WTC11 (cell line): Measurements from ENCODE around the gene ELF3. TPM values are rescaled to one million over a fixed set of nuclear protein-coding genes. Genes with fewer than 3 reads are reported as not detected.

Experiments
- ATAC-seq: fragments of 200-7000 bp; cut with Tn5 transposase; 2 replicates; pipeline ENCODE4 v1.10.0; 2021; ENCODE audit warnings: mild to moderate bottlenecking, moderate library complexity
- CTCF ChIA-PET: fragments of 300-600 bp; sonication (Branson Sonifier 250); formaldehyde crosslinking; loops from one replicate; lab custom pipeline; 2021; ENCODE audit warnings: antibody characterized with exemption; lab: Charles Lee
- POLR2A ChIA-PET: fragments of 350-600 bp; sonication (Branson Sonifier 250); formaldehyde crosslinking; loops from one replicate; lab custom pipeline; 2021; ENCODE audit warnings: antibody characterized with exemption; lab: Charles Lee
- DNase-seq: peaks from one replicate; pipeline ENCODE4 v3.0.0; 2021; ENCODE audit warnings: low spot score
- H3K27ac Mint-ChIP-seq: 2 replicates; pipeline ENCODE4 v1.8.0; 2021; ENCODE audit warnings: mixed read lengths
- H3K27me3 Mint-ChIP-seq: 2 replicates; pipeline ENCODE4 v1.8.0; 2021; ENCODE audit warnings: low read depth, mild to moderate bottlenecking, moderate library complexity, mixed read lengths
- H3K36me3 Mint-ChIP-seq: 2 replicates; pipeline ENCODE4 v1.8.0; 2021; ENCODE audit warnings: mixed read lengths
- H3K4me1 Mint-ChIP-seq: 2 replicates; pipeline ENCODE4 v1.8.0; 2022; ENCODE audit warnings: mixed read lengths
- H3K4me3 Mint-ChIP-seq: 2 replicates; pipeline ENCODE4 v1.8.0; 2021; ENCODE audit warnings: mild to moderate bottlenecking, moderate library complexity, mixed read lengths
- H3K9me3 Mint-ChIP-seq: 2 replicates; pipeline ENCODE4 v1.8.0; 2021; ENCODE audit warnings: mixed read lengths
- ATF2 ChIP-seq: sonication (generic); formaldehyde crosslinking; IDR thresholded peaks from 2 replicates; pipeline ENCODE4 v1.8.1; 2022; ENCODE audit warnings: low read depth, missing genetic modification reagents, borderline replicate concordance
- ATF6 ChIP-seq: sonication (generic); formaldehyde crosslinking; IDR thresholded peaks from 2 replicates; pipeline ENCODE4 v1.8.1; 2023; ENCODE audit warnings: mild to moderate bottlenecking, missing genetic modification reagents
- E2F1 ChIP-seq: sonication (generic); formaldehyde crosslinking; IDR thresholded peaks from 2 replicates; pipeline ENCODE4 v1.8.0; 2022; ENCODE audit warnings: mild to moderate bottlenecking, missing genetic modification reagents
- E2F4 ChIP-seq: sonication (generic); formaldehyde crosslinking; IDR thresholded peaks from 2 replicates; pipeline ENCODE4 v1.8.1; 2022; ENCODE audit warnings: low read depth, mild to moderate bottlenecking, moderate library complexity, missing genetic modification reagents, borderline replicate concordance
- EMX1 ChIP-seq: fragments of 250-450 bp; sonication (Bioruptor Pico); IDR thresholded peaks from 2 replicates; pipeline ENCODE4 v1.8.0; 2021; ENCODE audit warnings: mild to moderate bottlenecking
- GTF2I ChIP-seq: fragments of 250-450 bp; sonication (Bioruptor Pico); conservative IDR thresholded peaks from 2 replicates; pipeline ENCODE4 v1.4.0; 2021; ENCODE audit warnings: mild to moderate bottlenecking
- IRF1 ChIP-seq: sonication (generic); formaldehyde crosslinking; IDR thresholded peaks from 2 replicates; pipeline ENCODE4 v1.8.0; 2023; ENCODE audit warnings: missing genetic modification reagents
- KAT7 ChIP-seq: sonication (generic); formaldehyde crosslinking; IDR thresholded peaks from 2 replicates; pipeline ENCODE4 v1.8.1; 2023; ENCODE audit warnings: missing genetic modification reagents, mild to moderate bottlenecking, borderline replicate concordance
- MXD4 ChIP-seq: fragments of 250-450 bp; sonication (Bioruptor Pico); IDR thresholded peaks from 2 replicates; pipeline ENCODE4 v1.8.0; 2021; ENCODE audit warnings: mild to moderate bottlenecking, moderate library complexity, borderline replicate concordance
- PRDM15 ChIP-seq: sonication (generic); formaldehyde crosslinking; IDR thresholded peaks from 2 replicates; pipeline ENCODE4 v1.8.0; 2022; ENCODE audit warnings: missing genetic modification reagents
- SMAD3 ChIP-seq: sonication (generic); formaldehyde crosslinking; IDR thresholded peaks from 2 replicates; pipeline ENCODE4 v1.8.0; 2022; ENCODE audit warnings: missing genetic modification reagents, mild to moderate bottlenecking, borderline replicate concordance
- SOX15 ChIP-seq: fragments of 250-450 bp; sonication (Bioruptor Pico); IDR thresholded peaks from 2 replicates; pipeline ENCODE4 v1.9.0; 2021; ENCODE audit warnings: mild to moderate bottlenecking
- SP1 ChIP-seq: sonication (generic); formaldehyde crosslinking; conservative IDR thresholded peaks from 2 replicates; pipeline ENCODE4 v1.8.1; 2022; ENCODE audit warnings: missing genetic modification reagents
- STAT6 ChIP-seq: sonication (generic); formaldehyde crosslinking; conservative IDR thresholded peaks from 2 replicates; pipeline ENCODE4 v1.8.1; 2023; ENCODE audit warnings: mild to moderate bottlenecking, low read depth, missing genetic modification reagents, moderate library complexity
- TP53 ChIP-seq: sonication (generic); formaldehyde crosslinking; IDR thresholded peaks from 2 replicates; pipeline ENCODE4 v1.8.1; 2023; ENCODE audit warnings: mild to moderate bottlenecking, missing genetic modification reagents
- USF1 ChIP-seq: sonication (generic); formaldehyde crosslinking; IDR thresholded peaks from 2 replicates; pipeline ENCODE4 v1.8.0; 2022; ENCODE audit warnings: mild to moderate bottlenecking, missing genetic modification reagents
- ZBTB43 ChIP-seq: sonication (generic); formaldehyde crosslinking; IDR thresholded peaks from 2 replicates; pipeline ENCODE4 v1.8.1; 2023; ENCODE audit warnings: mild to moderate bottlenecking, missing genetic modification reagents
- ZNF121 ChIP-seq: sonication (generic); formaldehyde crosslinking; IDR thresholded peaks from 2 replicates; pipeline ENCODE4 v1.8.0; 2023; ENCODE audit warnings: missing genetic modification reagents
- ZNF219 ChIP-seq: sonication (generic); formaldehyde crosslinking; IDR thresholded peaks from 2 replicates; pipeline ENCODE4 v1.8.0; 2023; ENCODE audit warnings: missing genetic modification reagents, mild to moderate bottlenecking, borderline replicate concordance
- ZNF263 ChIP-seq: sonication (generic); formaldehyde crosslinking; IDR thresholded peaks from 2 replicates; pipeline ENCODE4 v1.8.1; 2022; ENCODE audit warnings: low read depth, mild to moderate bottlenecking, moderate library complexity, missing genetic modification reagents
- ZNF416 ChIP-seq: fragments of 250-450 bp; sonication (Bioruptor Pico); IDR thresholded peaks from 2 replicates; pipeline ENCODE4 v1.9.0; 2021; ENCODE audit warnings: mild to moderate bottlenecking, inconsistent platforms
- total RNA-seq: library from RNA; stranded (reverse); gene quantifications from 3 replicates; pipeline ENCODE4 v1.2.3, GENCODE V29; 2021

Gene ELF3
- total RNA-seq, 1 experiment from 2014 or later, result 15.0 TPM

- ChIA-PET POLR2A (interaction anchor here (0.8 to 1.2 kb wide), 2 partner anchors 25 to 42 kb away, joined by 3 to 4 read pairs; no protein-coding TSS in a partner anchor), CTCF (interaction anchor here (0.6 to 2.7 kb wide), 13 partner anchors 10 to 263 kb away, joined by 3 to 26 read pairs (median 3); no protein-coding TSS in a partner anchor)
- Mint-ChIP-seq H3K4me1 (peaks cover 26% of the 10 kb centered on the region), H3K9me3 (no peaks in the 10 kb centered on the region), H3K36me3 (0 out of 2 replicates have a peak, but pooled peaks cover 2% of the 10 kb centered on the region), H3K27me3 (peaks cover 8% of the 10 kb centered on the region), H3K4me3 (peak within 1 kb of the TSS; percentile 100), H3K27ac (peak within 1 kb of the TSS; percentile 96)
- peak; percentile 76 for ATAC-seq
- peak; percentile 60 for DNase-seq
- TF ChIP-seq TP53 (CRISPR knock-in tag), result no peak
- TF ChIP-seq USF1 (CRISPR knock-in tag), result no peak
- TF ChIP-seq PRDM15, result no peak
- TF ChIP-seq E2F4 (CRISPR knock-in tag), result peak; percentile 55; the same call in 1 of the 2 replicates
- TF ChIP-seq STAT6 (CRISPR knock-in tag), result no peak
- TF ChIP-seq EMX1 (CRISPR knock-in tag), result no peak
- TF ChIP-seq ATF2 (CRISPR knock-in tag), result no peak
- TF ChIP-seq SMAD3 (CRISPR knock-in tag), result no peak; the same call in 1 of the 2 replicates
- no peak for TF ChIP-seq SOX15 (CRISPR knock-in tag)
- no peak for TF ChIP-seq ZNF121
- TF ChIP-seq E2F1 (CRISPR knock-in tag), result no peak
- peak; percentile 55 for TF ChIP-seq SP1 (CRISPR knock-in tag)
- no peak for TF ChIP-seq MXD4 (CRISPR knock-in tag)
- peak; percentile 74; the same call in 1 of the 2 replicates for TF ChIP-seq ZBTB43 (CRISPR knock-in tag)
- no peak for TF ChIP-seq IRF1 (CRISPR knock-in tag)
- TF ChIP-seq GTF2I, result no peak
- peak; percentile 93; the same call in 1 of the 2 replicates for TF ChIP-seq KAT7 (CRISPR knock-in tag)
- no peak for TF ChIP-seq ZNF416 (CRISPR knock-in tag)
- TF ChIP-seq ZNF219 (CRISPR knock-in tag), result no peak; the same call in 1 of the 2 replicates
- peak; percentile 97 for TF ChIP-seq ZNF263 (CRISPR knock-in tag)
- no peak for TF ChIP-seq ATF6
These were observed 27.6 kb upstream of the ELF3 start, which contains the start of gene RNPEP for GRCh38 chr1:201982623-201983379. RNPEP (plus strand) TSS chr1:201982648; CDS start chr1:201982667, 19 bp downstream.
